Thyroid gland (tissue), 4 donors: ENCODE results near the gene LSM7. TPM values are rescaled to one million over a fixed set of nuclear protein-coding genes. Genes with fewer than 3 reads are reported as not detected.

ENCODE experiments used
- DNase-seq, 2 donors: peaks; one replicate each; pipeline ENCODE4 v3.0.0-alpha.2; 2019
- H3K27ac ChIP-seq, 3 donors: fragments of 200-600 bp; sonication (generic); 1 replicate in 2 of 3; 2 replicates in 1 of 3; pipeline ENCODE4 v1.5.1; 2016 to 2019; ENCODE audit warnings: mild to moderate bottlenecking in 1 of 3, moderate library complexity in 1 of 3
- H3K27me3 ChIP-seq: fragments of 200-600 bp; sonication (generic); one replicate; pipeline ENCODE4 v1.5.1; 2019
- H3K36me3 ChIP-seq, 2 donors: fragments of 200-600 bp; sonication (generic); one replicate each; pipeline ENCODE4 v1.5.1; 2016 to 2019
- H3K4me1 ChIP-seq, 2 donors: fragments of 200-600 bp; sonication (generic); one replicate each; pipeline ENCODE4 v1.5.1; 2017 to 2019
- H3K4me3 ChIP-seq, 3 donors: fragments of 200-600 bp; sonication (generic); replicated peaks in 1 of 3; 1 replicate in 2 of 3; 2 replicates in 1 of 3; pipeline ENCODE4 v1.5.1; 2016; ENCODE audit warnings: mild to moderate bottlenecking in 1 of 3
- H3K9me3 ChIP-seq: fragments of 200-600 bp; sonication (generic); one replicate; pipeline ENCODE4 v1.5.1; 2017
- POLR2A ChIP-seq, 2 donors: fragments of 450-650 bp; IDR thresholded peaks; one replicate each; pipeline ENCODE4 v1.6.1; 2017; ENCODE audit warnings: antibody characterized with exemption in 2 of 2, mild to moderate bottlenecking in 2 of 2, moderate library complexity in 1 of 2
- WGBS, 2 donors: methylation state at CpG; one replicate each; pipeline ENCODE4 v1.1.5; 2017; 5-methylcytosine and 5-hydroxymethylcytosine counted together
- intact Hi-C: fragments of 100-400 bp; cut with DNase I; formaldehyde crosslinking; loops from one replicate; pipeline ENCODE4 v1.15.1; 2023
- total RNA-seq, 4 donors: library from RNA; depleted of rRNA; stranded (reverse); fragments of >200 nt; gene quantifications; one replicate each; pipeline ENCODE4 v1.2.3, GENCODE V29; 2016
- TF ChIP-seq, protein P1 (sequence below), 6 experiments: fragments of 200-600 bp in 3 of 6; fragments of 450-650 bp in 3 of 6; sonication (generic) in 3 of 6; IDR thresholded peaks; one replicate each; pipeline ENCODE4 v1.5.1; 2016 to 2019; ENCODE audit warnings: antibody characterized with exemption in 6 of 6, mild to moderate bottlenecking in 2 of 6, inconsistent platforms in 1 of 6, moderate library complexity in 1 of 6

The LSM7 gene
- total RNA-seq, 4 donors from 2014 or later = 21.1 to 139 (median 55.1) TPM

DNA sequence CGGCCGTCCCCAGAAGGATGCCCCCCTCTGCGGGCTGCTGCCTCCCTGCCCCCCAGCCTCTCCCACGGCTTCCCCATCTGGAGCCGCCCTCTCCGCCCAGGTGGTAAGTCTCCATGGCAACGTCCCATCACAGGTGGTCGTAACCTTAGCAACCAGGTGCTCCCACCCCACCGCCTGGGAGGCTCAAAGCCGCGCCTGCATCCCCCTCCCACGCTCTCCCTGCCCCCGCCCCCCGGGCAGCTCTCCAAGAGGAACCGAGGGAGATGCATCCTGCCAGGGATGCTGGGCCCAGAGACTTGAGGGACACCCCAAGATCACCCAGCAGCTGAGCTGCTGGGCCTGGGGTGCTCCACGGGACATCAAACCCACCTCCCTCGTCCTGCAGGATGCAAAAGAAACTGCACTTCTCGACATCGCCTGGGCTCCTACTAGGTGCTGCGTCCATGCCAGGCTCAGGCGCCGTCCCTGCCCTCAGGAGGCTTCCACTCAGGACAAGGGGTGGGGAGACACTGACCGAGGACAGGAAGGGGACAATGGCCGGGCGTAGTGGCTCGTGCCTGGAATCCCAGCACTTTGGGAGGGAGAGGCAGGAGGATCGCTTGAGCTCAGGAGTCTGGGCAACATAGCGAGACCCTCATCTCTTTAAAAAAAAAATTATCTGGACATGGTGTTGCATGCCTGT, 15.4 kb downstream of the LSM7 start:
- H3K9me3 ChIP-seq = no peaks in the 10 kb centered on the region
- no peak overlapping the region for H3K27ac ChIP-seq
- H3K4me3 ChIP-seq = no peak overlapping the region
- no peak for TF ChIP-seq POLR2A (IDR thresholded peaks at IDR 0.05)
- TF ChIP-seq, protein P1, sequence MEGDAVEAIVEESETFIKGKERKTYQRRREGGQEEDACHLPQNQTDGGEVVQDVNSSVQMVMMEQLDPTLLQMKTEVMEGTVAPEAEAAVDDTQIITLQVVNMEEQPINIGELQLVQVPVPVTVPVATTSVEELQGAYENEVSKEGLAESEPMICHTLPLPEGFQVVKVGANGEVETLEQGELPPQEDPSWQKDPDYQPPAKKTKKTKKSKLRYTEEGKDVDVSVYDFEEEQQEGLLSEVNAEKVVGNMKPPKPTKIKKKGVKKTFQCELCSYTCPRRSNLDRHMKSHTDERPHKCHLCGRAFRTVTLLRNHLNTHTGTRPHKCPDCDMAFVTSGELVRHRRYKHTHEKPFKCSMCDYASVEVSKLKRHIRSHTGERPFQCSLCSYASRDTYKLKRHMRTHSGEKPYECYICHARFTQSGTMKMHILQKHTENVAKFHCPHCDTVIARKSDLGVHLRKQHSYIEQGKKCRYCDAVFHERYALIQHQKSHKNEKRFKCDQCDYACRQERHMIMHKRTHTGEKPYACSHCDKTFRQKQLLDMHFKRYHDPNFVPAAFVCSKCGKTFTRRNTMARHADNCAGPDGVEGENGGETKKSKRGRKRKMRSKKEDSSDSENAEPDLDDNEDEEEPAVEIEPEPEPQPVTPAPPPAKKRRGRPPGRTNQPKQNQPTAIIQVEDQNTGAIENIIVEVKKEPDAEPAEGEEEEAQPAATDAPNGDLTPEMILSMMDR (IDR thresholded peaks at IDR 0.05) = no peak
- DNase-seq = no peak
- H3K4me1 ChIP-seq = no peaks in the 10 kb centered on the region
- WGBS, 2 donors = 33 to 38% methylated on average over 14 to 20 of the region's 28 CpGs
- intact Hi-C loops = no loop called here
- peaks cover 8% of the 10 kb centered on the region for H3K27me3 ChIP-seq
- no peaks in the 10 kb centered on the region for H3K36me3 ChIP-seq

DNA sequence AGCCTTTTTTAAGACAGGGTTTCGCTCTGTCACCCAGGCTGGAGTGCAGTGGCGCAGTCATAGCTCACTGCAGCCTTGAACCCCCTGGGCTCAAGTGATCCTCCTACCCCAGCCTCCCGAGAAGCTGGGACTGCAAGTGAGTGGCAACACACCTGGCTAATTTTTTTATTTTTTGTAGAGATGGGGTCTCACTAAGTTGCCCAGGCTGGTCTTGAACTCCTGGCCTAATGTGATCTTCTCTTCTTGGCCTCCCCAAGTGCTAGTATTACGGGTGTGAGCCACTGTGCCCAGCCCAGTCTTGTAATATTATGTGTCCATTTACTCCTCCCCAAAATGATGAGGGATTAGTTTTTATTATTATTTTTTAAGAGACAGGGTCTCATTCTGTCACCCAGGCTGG, 17.3 kb downstream of the LSM7 start:
- Histone ChIP-seq H3K9me3 (no peaks in the 10 kb centered on the region), H3K27ac (no peak overlapping the region), H3K4me3 (no peak overlapping the region), H3K4me1 (peaks cover 0 to 3% of the 10 kb centered on the region in 2 donors), H3K36me3 (no peaks in the 10 kb centered on the region), H3K27me3 (peaks cover 17% of the 10 kb centered on the region)
- no peak for TF ChIP-seq POLR2A (IDR thresholded peaks at IDR 0.05)
- TF ChIP-seq, protein P1 (IDR thresholded peaks at IDR 0.05) = no peak
- no peak for DNase-seq
- WGBS, 2 donors = 92 to 95% methylated on average over 4 of the region's 4 CpGs
- intact Hi-C loops = no loop called here

DNA sequence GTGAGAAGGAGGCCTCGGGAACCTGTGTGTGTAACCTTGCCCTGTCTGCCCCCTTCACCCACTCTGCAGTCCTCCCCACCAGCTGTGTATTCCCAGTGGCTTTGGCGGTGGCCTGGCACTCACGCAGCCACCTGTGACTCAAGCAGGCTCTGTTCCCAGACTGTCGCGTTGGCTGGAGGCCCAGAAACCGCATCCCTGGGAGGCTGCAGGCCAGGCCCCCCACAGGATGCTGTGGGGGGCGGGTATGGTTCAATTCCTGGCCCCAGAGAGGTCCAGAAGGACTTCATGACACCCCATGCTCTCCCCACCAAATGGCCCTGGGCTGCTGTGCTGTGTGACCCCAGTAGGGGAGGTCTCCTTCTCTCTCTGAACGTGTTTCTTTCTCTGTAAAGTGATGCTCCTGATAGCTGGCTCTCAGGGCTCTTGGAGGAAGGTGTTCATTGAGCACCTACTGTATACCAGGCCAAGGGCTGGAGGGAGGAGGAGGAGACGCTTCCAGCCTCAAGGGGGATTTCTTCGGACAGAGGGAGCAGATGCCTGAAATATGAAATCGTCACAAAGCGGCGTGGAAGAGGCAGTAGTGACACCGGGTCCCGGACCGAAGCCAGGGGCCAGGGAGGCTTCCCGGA, 18.5 kb downstream of the LSM7 start:
- intact Hi-C loops = no loop called here
- no peak overlapping the region for H3K27ac ChIP-seq
- H3K4me1 ChIP-seq = peaks cover 0 to 3% of the 10 kb centered on the region in 2 donors
- DNase-seq = peak; percentile 50 to 56
- no peaks in the 10 kb centered on the region for H3K36me3 ChIP-seq
- TF ChIP-seq POLR2A (IDR thresholded peaks at IDR 0.05) = no peak
- TF ChIP-seq, protein P1 (IDR thresholded peaks at IDR 0.05) = no peak
- H3K9me3 ChIP-seq = no peaks in the 10 kb centered on the region
- WGBS, 2 donors = 46 to 64% methylated on average over 12 to 16 of the region's 17 CpGs
- no peak overlapping the region for H3K4me3 ChIP-seq
- H3K27me3 ChIP-seq = peaks cover 17% of the 10 kb centered on the region

DNA sequence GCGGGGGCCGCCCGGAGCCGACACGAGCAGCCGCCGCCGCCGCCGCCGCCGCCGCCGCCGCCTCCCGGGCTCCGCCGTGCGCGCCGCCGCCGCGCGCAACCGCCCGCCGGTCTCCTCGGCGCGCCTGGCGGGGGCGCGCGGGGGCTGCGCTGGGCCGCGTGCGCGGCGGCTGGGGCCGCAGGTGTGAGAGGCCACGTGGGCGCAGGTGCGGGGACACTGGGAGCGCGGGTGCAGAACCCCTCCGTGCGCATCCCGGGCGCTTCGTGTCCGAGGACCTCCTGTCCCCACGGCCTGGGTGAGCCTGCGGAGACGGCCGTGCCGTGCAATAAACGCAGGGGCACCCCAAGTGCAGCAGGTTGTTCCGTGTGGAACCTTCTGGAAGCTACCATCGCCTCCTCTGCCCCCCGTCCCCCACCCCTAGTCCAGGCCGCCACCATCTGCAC, 20.3 kb downstream of the LSM7 start, which contains the start of gene LINGO3:
Gene LINGO3, minus strand, starts transcription at position 41 of the 443 bp plus-strand sequence. CDS start 16,378 bp downstream, outside the sequence.
- H3K4me3 ChIP-seq = no peak within 1 kb of the TSS
- intact Hi-C loops = no loop called here

More for the DNA sequence above, 20.3 kb downstream of the LSM7 start, which contains the start of gene LINGO3:
- Histone ChIP-seq H3K27me3 (peaks cover 17% of the 10 kb centered on the region), H3K27ac (no peak within 1 kb of the TSS), H3K36me3 (no peaks in the 10 kb centered on the region), H3K4me1 (peaks cover 0 to 3% of the 10 kb centered on the region in 2 donors), H3K9me3 (no peaks in the 10 kb centered on the region)
- WGBS, 2 donors = 28 to 31% methylated on average over 3 to 5 of the region's 63 CpGs
- no peak for DNase-seq
- TF ChIP-seq, protein P1 (IDR thresholded peaks at IDR 0.05) = no peak
- TF ChIP-seq POLR2A (IDR thresholded peaks at IDR 0.05) = no peak
